Endothelial cell of umbilical vein (primary cell): ENCODE measurements around the gene SH2D6. TPM values are rescaled to one million over a fixed set of nuclear protein-coding genes. Genes with fewer than 3 reads are reported as not detected.
"Not testable (repeated sequence)": the region's sequence is repeated elsewhere in the genome, so short reads cannot be mapped to it uniquely, and the experiment has no call there.

Experiments used
- BruUV-seq: library from RNA; stranded (reverse); fragments of 400-500 nt; replicated peaks from 2 replicates; lab custom pipeline; 2021; lab: Mats Ljungman, UMichigan
- CTCF ChIA-PET: fragments of 300-600, 350-600 bp; sonication (Branson Sonifier 250); formaldehyde crosslinking; loops from one replicate; lab custom pipeline; 2021; ENCODE audit warnings: antibody characterized with exemption, inconsistent platforms; lab: Charles Lee
- POLR2A ChIA-PET: fragments of 300-600, 350-600 bp; sonication (Branson Sonifier 250); formaldehyde crosslinking; loops from one replicate; lab custom pipeline; 2021; ENCODE audit warnings: antibody characterized with exemption, inconsistent platforms; lab: Charles Lee
- DNase-seq: peaks from one replicate; pipeline ENCODE4 v3.0.0-alpha.2; 2011; ENCODE audit warnings: low read depth, low spot score
- FAIRE-seq: peaks from 2 replicates; lab custom pipeline; 2011; peaks lifted over from hg19 to GRCh38; lab: Jason Lieb, UNC
- H2AFZ ChIP-seq: 2 replicates; pipeline ENCODE4 v1.6.0; 2012; ENCODE audit warnings: low read depth, low read length, control low read depth, inconsistent platforms
- H3K27ac ChIP-seq: 2 replicates; pipeline ENCODE4 v1.5.1; 2011; ENCODE audit warnings: low read depth, mild to moderate bottlenecking, control low read depth, low read length, moderate library complexity; ENCODE audit not compliant: insufficient read depth
- H3K27me3 ChIP-seq, 2 experiments: 2 replicates each; pipeline versions ENCODE4 v1.6.0 to v1.6.1; 2011; ENCODE audit warnings: low read length in 2 of 2, mixed read lengths in 1 of 2; ENCODE audit not compliant: control insufficient read depth in 2 of 2, insufficient read depth in 2 of 2
- H3K36me3 ChIP-seq, 2 experiments: 2 replicates in 1 of 2; 3 replicates in 1 of 2; pipeline ENCODE4 v1.5.1; 2011; ENCODE audit warnings: low read length in 2 of 2, mild to moderate bottlenecking in 1 of 2, moderate library complexity in 1 of 2; ENCODE audit not compliant: control insufficient read depth in 2 of 2, insufficient read depth in 2 of 2; ENCODE audit errors: extremely low read depth in 1 of 2
- H3K4me1 ChIP-seq: 3 replicates; pipeline ENCODE4 v1.5.1; 2011; ENCODE audit warnings: mild to moderate bottlenecking, low read length; ENCODE audit not compliant: control insufficient read depth, insufficient read depth; ENCODE audit errors: extremely low read depth
- H3K4me2 ChIP-seq: 2 replicates; pipeline ENCODE4 v1.6.1; 2011; ENCODE audit warnings: low read length, control low read depth, mixed read lengths; ENCODE audit not compliant: insufficient read depth
- H3K4me3 ChIP-seq, 3 experiments: fragments of 200-600 bp in 1 of 3; sonication (generic), shearing (Covaris generic) in 1 of 3; replicated peaks in 1 of 3; 2 replicates each; pipeline ENCODE4 v1.5.1; 2011 to 2016; ENCODE audit warnings: control low read depth in 3 of 3, low read length in 3 of 3, mild to moderate bottlenecking in 2 of 3, inconsistent platforms in 1 of 3, low read depth in 1 of 3, moderate library complexity in 1 of 3; ENCODE audit not compliant: insufficient read depth in 1 of 3
- H3K79me2 ChIP-seq: 2 replicates; pipeline ENCODE4 v1.6.0; 2012; ENCODE audit warnings: low read length, inconsistent platforms; ENCODE audit not compliant: control insufficient read depth, insufficient read depth
- H3K9ac ChIP-seq: replicated peaks from 2 replicates; pipeline ENCODE3; 2011; ENCODE audit warnings: low read length, control low read depth; ENCODE audit not compliant: insufficient read depth; ENCODE audit errors: extremely low read depth
- H3K9me1 ChIP-seq: replicated peaks from 3 replicates; pipeline ENCODE4 v1.6.0; 2011; ENCODE audit warnings: mild to moderate bottlenecking, low read length; ENCODE audit not compliant: control insufficient read depth, insufficient read depth; ENCODE audit errors: extremely low read depth
- H3K9me3 ChIP-seq: replicated peaks from 2 replicates; pipeline ENCODE4 v1.5.1; 2012; ENCODE audit warnings: low read length, inconsistent platforms; ENCODE audit not compliant: control insufficient read depth, insufficient read depth
- H4K20me1 ChIP-seq: replicated peaks from 2 replicates; pipeline ENCODE3; 2011; ENCODE audit warnings: mild to moderate bottlenecking, low read length; ENCODE audit not compliant: control insufficient read depth, insufficient read depth; ENCODE audit errors: extremely low read depth
- EZH2 ChIP-seq: IDR thresholded peaks from 2 replicates; pipeline ENCODE4 v1.6.1; 2012; ENCODE audit warnings: borderline replicate concordance, low read depth, mild to moderate bottlenecking, moderate library complexity, low read length, inconsistent platforms; ENCODE audit not compliant: severe bottlenecking
- GATA2 ChIP-seq: IDR thresholded peaks from 2 replicates; pipeline ENCODE4 v1.7.0; 2011; ENCODE audit warnings: low read depth, mild to moderate bottlenecking, moderate library complexity, mixed read lengths, low read length; ENCODE audit not compliant: insufficient read length, insufficient read depth
- JUN ChIP-seq: IDR thresholded peaks from 2 replicates; pipeline ENCODE4 v1.6.1; 2011; ENCODE audit warnings: borderline replicate concordance, low read depth; ENCODE audit not compliant: insufficient read length, insufficient read depth
- POLR2AphosphoS5 ChIP-seq: IDR thresholded peaks from 2 replicates; pipeline ENCODE4 v1.6.1; 2012; ENCODE audit warnings: low read depth, mild to moderate bottlenecking, control low read depth, low read length, moderate library complexity; ENCODE audit not compliant: insufficient read depth
- dilution Hi-C: fragments of 300-500 bp; cut with MboI; formaldehyde crosslinking; loops from one replicate; pipeline ENCODE4 v1.15.0; 2019; ENCODE audit warnings: low sequenced_read_pairs; ENCODE audit not compliant: extremely low pct_ligation_motif_present
- intact Hi-C: fragments of 100-400 bp; cut with micrococcal nuclease; formaldehyde crosslinking; loops from one replicate; pipeline ENCODE4 v1.10.0; 2022
- polyA plus RNA-seq, 4 experiments: library from polyadenylated mRNA; depleted of rRNA in 3 of 4; stranded (reverse) in 3 of 4; unstranded in 1 of 4; fragments of >200 nt; gene quantifications; 2 replicates each; pipeline versions ENCODE4 v1.2.1 to v1.2.3, GENCODE V29; 2011 to 2012; ENCODE audit warnings: missing spikeins in 1 of 4
- total RNA-seq: library from RNA; stranded (reverse); gene quantifications from 2 replicates; pipeline ENCODE4 v1.2.3, GENCODE V29; 2021

The SH2D6 gene
- total and polyA plus RNA-seq, 2 donors (not counting 3 experiments of a cell fraction or from before 2014, with no cell fraction given), result 0.53 TPM; not detected in 1

GRCh38 chr2:85439025-85439472, 20.5 kb downstream of the SH2D6 start:
- H3K4me3 ChIP-seq, result no peak overlapping the region
- intact Hi-C loops, result no loop called here
- H4K20me1 ChIP-seq, result no peaks in the 10 kb centered on the region
- no peaks in the 10 kb centered on the region for H3K9me3 ChIP-seq
- BruUV-seq, result no TSS peak
- H3K9ac ChIP-seq, result no peak overlapping the region
- H3K79me2 ChIP-seq, result no peaks in the 10 kb centered on the region
- H3K4me2 ChIP-seq, result no peak overlapping the region
- H3K27ac ChIP-seq, result no peak overlapping the region
- H3K9me1 ChIP-seq, result no peaks in the 10 kb centered on the region
- no peaks in the 10 kb centered on the region for H3K27me3 ChIP-seq
- H3K4me1 ChIP-seq, result peaks cover 17% of the 10 kb centered on the region
- dilution Hi-C loops, result no loop called here
- DNase-seq (no peak), FAIRE-seq (no peak)
- TF ChIP-seq POLR2AphosphoS5, result no peak
- TF ChIP-seq GATA2, result no peak
- TF ChIP-seq JUN, result no peak
- TF ChIP-seq EZH2, result no peak
- H3K36me3 ChIP-seq, result no peaks in the 10 kb centered on the region
- no peak overlapping the region for H2AFZ ChIP-seq
- CTCF ChIA-PET, result interaction anchor here (1.0 to 1.8 kb wide), 3 partner anchors 100 to 164 kb away, joined by 3 to 14 read pairs (median 5); partner anchors contain the start of gene MAT2A
- POLR2A ChIA-PET, result interaction anchor here (1.1 to 3.1 kb wide), 2 partner anchors 100 to 101 kb away, joined by 3 to 26 read pairs; partner anchors contain the start of gene MAT2A

DNA sequence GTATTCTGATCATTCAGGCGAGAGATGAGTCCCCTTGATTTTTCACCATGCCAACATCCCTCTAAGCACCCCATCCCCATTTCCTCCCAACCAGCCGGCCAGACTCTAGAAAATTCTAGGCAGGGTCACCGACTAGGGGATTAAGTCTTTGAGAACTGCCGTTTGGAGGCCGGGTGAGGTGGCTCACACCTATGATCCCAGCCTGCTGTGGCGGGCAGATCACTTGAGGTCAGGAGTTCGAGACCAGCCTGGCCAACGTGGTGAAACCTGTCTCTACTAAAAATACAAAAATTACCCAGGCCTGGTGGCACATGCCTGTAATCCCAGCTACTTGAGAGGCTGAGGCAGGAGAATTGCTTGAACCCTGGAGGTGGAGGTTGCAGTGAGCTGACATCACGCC, 21.1 kb downstream of the SH2D6 start:
- H3K27ac ChIP-seq, H3K36me3 ChIP-seq, H3K27me3 ChIP-seq, H4K20me1 ChIP-seq, H3K4me2 ChIP-seq, H3K9me1 ChIP-seq, POLR2A ChIA-PET, DNase-seq, H3K4me3 ChIP-seq, H3K9me3 ChIP-seq, H3K9ac ChIP-seq, intact Hi-C loops, H2AFZ ChIP-seq, BruUV-seq, dilution Hi-C loops, FAIRE-seq, H3K79me2 ChIP-seq: not testable (repeated sequence)
- H3K4me1 ChIP-seq, result peaks cover 17% of the 10 kb centered on the region
- CTCF ChIA-PET, result interaction anchor here (1.4 kb wide), 1 partner anchor 112 kb away, joined by 5 read pairs; no protein-coding TSS in a partner anchor
